ENCODE measurements around the gene RGS16. TPM values are rescaled to one million over a fixed set of nuclear protein-coding genes. Genes with fewer than 3 reads are reported as not detected.

The RGS16 gene
- polyA plus RNA-seq, 6 donors from 2014 or later, result 0.52 to 8.9 (median 1.8) TPM

- peaks cover 24 to 56% (median 34%) of the 10 kb centered on the region in 3 donors for H3K4me1 Mint-ChIP-seq
- no peak overlapping the region for H3K4me3 Mint-ChIP-seq
- peak overlapping the region in 1 of 6 donors; percentile 12 for H3K27ac Mint-ChIP-seq
- no peaks in the 10 kb centered on the region for H3K9me3 Mint-ChIP-seq
- H3K36me3 Mint-ChIP-seq, result peaks cover 45 to 57% of the 10 kb centered on the region in 2 donors
- no peak for DNase-seq
- ATAC-seq (ENCODE audit: low read depth in 2 of 2), result no peak
- no peaks in the 10 kb centered on the region for H3K27me3 Mint-ChIP-seq
These were observed 23.5 kb downstream of the RGS16 start for GRCh38 chr1:182580736-182581135.

DNA sequence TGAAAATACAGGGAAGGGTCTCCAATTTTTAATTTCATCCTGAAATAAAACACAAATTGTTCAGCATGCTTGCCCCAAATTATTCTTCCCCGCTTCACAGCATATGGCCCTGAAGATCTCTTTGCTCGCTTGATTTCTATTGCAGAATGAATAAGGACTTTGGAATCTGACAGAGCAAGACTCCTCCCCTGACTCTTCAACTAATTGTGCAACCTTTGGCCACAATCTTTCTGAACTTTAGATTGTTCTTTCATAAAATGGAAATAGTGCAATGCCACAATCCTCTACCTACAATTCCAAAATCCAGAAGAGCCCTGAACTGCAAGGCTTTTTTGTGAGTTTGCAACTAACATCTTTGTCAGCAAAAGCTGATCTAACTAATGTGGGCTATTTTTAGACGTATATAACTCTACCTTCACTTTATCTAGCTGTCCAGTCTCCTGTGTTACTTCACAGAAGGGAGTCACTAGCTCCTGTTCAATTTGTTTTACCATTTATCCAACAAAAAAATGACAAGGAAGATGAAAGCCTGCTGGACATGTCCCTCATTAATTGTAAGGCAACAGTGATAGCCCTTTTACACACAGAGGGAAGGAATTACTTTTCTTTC lies 28.5 kb downstream of the RGS16 start:
- ATAC-seq (ENCODE audit: low read depth in 2 of 2) (no peak), DNase-seq (no peak)
- H3K27ac Mint-ChIP-seq, result no peak overlapping the region
- H3K4me1 Mint-ChIP-seq, result peaks cover 8 to 25% (median 12%) of the 10 kb centered on the region in 3 donors
- H3K27me3 Mint-ChIP-seq, result no peaks in the 10 kb centered on the region
- no peaks in the 10 kb centered on the region for H3K9me3 Mint-ChIP-seq
- H3K36me3 Mint-ChIP-seq, result peaks cover 40 to 45% of the 10 kb centered on the region in 2 donors
- no peak overlapping the region for H3K4me3 Mint-ChIP-seq

GRCh38 chr1:182574156-182574555 lies 30.0 kb downstream of the RGS16 start:
- Mint-ChIP-seq H3K36me3 (peaks cover 25 to 33% of the 10 kb centered on the region in 2 donors), H3K27ac (peak overlapping the region in 1 of 6 donors; percentile 80), H3K9me3 (no peaks in the 10 kb centered on the region), H3K4me1 (peaks cover 5 to 15% (median 12%) of the 10 kb centered on the region in 3 donors), H3K27me3 (no peaks in the 10 kb centered on the region), H3K4me3 (no peak overlapping the region)
- ATAC-seq (ENCODE audit: low read depth in 2 of 2) (no peak), DNase-seq (no peak)

- Mint-ChIP-seq H3K27ac (no peak overlapping the region), H3K27me3 (no peaks in the 10 kb centered on the region), H3K4me1 (peaks cover 3 to 12% (median 7%) of the 10 kb centered on the region in 3 donors), H3K9me3 (no peaks in the 10 kb centered on the region), H3K4me3 (no peak overlapping the region), H3K36me3 (peaks cover 11 to 12% of the 10 kb centered on the region in 2 donors)
- ATAC-seq (ENCODE audit: low read depth in 2 of 2), result peak; percentile 34 to 37
- DNase-seq, result no peak
These were observed 33.6 kb downstream of the RGS16 start for GRCh38 chr1:182570611-182570970.

DNA sequence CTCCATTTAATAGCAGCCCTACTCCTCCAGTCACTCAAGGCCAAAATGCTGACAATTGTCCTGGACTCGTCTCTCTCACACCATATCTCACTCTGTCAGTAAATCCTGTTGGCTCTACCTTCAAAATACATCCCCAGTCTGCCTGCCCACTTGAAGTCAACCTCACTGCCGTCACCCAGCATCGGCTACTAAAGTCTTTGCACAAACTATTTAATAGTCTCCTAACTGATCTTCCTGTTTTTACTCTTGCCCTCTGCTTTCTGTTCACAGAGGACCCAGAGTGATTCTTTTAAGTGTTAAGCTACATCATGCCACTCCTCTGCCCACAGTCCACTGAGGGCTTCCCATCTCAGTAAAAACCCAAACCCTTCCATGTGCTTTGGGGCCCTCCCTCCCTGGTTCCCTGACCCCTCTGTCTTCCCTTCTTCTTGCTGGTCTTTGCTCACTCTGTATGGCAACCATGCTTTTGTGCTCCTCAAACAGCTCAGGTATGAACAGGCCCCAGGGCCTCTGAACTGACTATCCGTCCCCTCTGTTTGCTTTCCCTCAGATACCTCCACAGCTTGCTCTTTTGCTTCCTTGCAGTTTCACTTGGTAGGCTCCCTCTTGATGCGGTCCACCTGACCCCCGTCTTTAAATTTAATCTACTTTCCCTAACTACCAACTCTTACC lies 34.1 kb downstream of the RGS16 start:
- H3K36me3 Mint-ChIP-seq, result peaks cover 6 to 8% of the 10 kb centered on the region in 2 donors
- no peak overlapping the region for H3K27ac Mint-ChIP-seq
- DNase-seq (no peak), ATAC-seq (ENCODE audit: low read depth in 2 of 2) (peak; percentile 25 to 38)
- peaks cover 3 to 12% (median 7%) of the 10 kb centered on the region in 3 donors for H3K4me1 Mint-ChIP-seq
- H3K9me3 Mint-ChIP-seq, result no peaks in the 10 kb centered on the region
- no peaks in the 10 kb centered on the region for H3K27me3 Mint-ChIP-seq
- no peak overlapping the region for H3K4me3 Mint-ChIP-seq

- peaks cover 3 to 12% (median 7%) of the 10 kb centered on the region in 3 donors for H3K4me1 Mint-ChIP-seq
- H3K27me3 Mint-ChIP-seq, result no peaks in the 10 kb centered on the region
- H3K27ac Mint-ChIP-seq, result no peak overlapping the region
- H3K4me3 Mint-ChIP-seq, result no peak overlapping the region
- H3K36me3 Mint-ChIP-seq, result no peaks in the 10 kb centered on the region
- H3K9me3 Mint-ChIP-seq, result no peaks in the 10 kb centered on the region
- peak; percentile 34 for DNase-seq
- peak; percentile 90 for ATAC-seq (ENCODE audit: low read depth in 2 of 2)
These were observed 35.4 kb downstream of the RGS16 start for GRCh38 chr1:182568647-182569284.

DNA sequence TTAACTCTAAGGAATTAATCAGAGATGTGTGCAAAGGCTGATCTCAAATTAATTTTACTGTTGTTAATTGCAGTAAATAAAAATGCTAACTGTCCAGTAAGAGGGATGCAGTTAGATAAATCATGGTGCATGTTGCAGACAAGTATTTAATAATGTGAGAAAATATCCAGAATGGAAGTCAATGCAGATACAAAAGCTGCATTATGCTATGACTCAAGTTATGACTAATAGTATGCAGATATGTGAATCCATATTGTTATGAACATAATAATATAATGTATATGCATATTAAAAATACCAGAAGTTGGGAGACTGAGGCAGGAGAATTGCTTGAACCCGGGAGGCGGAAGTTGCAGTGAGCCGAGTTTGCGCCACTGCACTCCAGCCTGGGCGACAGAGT lies 36.6 kb downstream of the RGS16 start:
- Mint-ChIP-seq H3K4me3 (no peak overlapping the region), H3K9me3 (no peaks in the 10 kb centered on the region), H3K27ac (peak overlapping the region in 1 of 6 donors; percentile 26), H3K4me1 (peaks cover 3 to 12% (median 5%) of the 10 kb centered on the region in 3 donors), H3K36me3 (no peaks in the 10 kb centered on the region), H3K27me3 (no peaks in the 10 kb centered on the region)
- DNase-seq (no peak), ATAC-seq (ENCODE audit: low read depth in 2 of 2) (no peak)

DNA sequence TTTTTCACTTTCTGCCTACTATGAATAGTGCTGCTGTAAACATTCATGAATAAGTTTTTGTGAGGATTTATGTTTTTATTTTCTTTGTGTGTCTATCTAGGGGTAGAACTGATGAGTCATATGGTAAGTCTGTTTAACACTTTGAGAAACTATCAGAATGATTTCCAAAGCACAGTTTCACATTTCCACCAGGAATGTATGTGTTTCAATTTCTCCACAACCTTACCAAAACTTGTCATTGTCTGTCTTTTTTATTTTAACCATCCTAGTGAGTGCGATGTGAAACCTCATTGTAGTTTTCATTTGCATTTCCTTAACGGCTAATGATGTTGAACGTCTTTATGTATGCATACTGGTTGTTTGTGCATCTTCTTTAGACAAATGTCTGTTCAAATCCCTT lies 38.7 kb downstream of the RGS16 start:
- no peaks in the 10 kb centered on the region for H3K9me3 Mint-ChIP-seq
- H3K4me1 Mint-ChIP-seq, result no peaks in the 10 kb centered on the region
- no peak for DNase-seq
- no peak for ATAC-seq (ENCODE audit: low read depth in 2 of 2)
- H3K27ac Mint-ChIP-seq, result no peak overlapping the region
- no peaks in the 10 kb centered on the region for H3K36me3 Mint-ChIP-seq
- H3K4me3 Mint-ChIP-seq, result no peak overlapping the region
- no peaks in the 10 kb centered on the region for H3K27me3 Mint-ChIP-seq

DNA sequence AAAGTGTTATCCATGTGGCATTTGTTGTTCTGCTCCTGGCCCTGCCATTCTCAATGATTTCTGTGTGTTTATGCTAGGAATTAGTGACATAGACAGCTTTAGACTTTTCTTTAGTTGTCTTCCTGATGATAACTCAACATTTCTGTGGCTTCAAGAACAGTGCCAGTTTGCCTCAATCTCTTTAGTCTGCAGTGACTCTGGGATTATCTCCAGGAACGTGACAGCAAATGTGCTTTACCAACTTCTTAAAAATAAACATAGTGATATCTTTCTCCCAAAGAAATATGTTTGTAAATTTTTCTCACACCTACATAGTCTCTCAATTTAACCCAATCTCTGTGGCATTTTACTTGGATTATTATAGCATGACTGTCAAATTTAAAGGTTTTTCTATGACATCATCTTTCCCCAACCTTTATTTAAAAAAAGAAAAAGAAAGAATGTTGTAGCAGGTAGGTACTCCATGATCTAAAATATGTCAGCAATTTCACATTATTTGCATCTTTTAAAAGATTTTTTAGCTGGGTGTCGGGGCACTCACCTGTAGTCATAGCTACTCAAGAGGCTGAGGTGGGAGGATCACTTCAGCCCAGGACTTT lies 39.7 kb downstream of the RGS16 start:
- ATAC-seq (ENCODE audit: low read depth in 2 of 2) (no peak), DNase-seq (no peak)
- no peak overlapping the region for H3K27ac Mint-ChIP-seq
- H3K27me3 Mint-ChIP-seq, result peaks cover 0 to 5% (median 0%) of the 10 kb centered on the region in 3 donors
- H3K4me1 Mint-ChIP-seq, result no peaks in the 10 kb centered on the region
- peaks cover 0 to 4% of the 10 kb centered on the region in 2 donors for H3K36me3 Mint-ChIP-seq
- H3K4me3 Mint-ChIP-seq, result no peak overlapping the region
- peaks cover 0 to 3% (median 0%) of the 10 kb centered on the region in 7 donors for H3K9me3 Mint-ChIP-seq

- H3K36me3 Mint-ChIP-seq, result peaks cover 0 to 8% of the 10 kb centered on the region in 2 donors
These were observed 41.1 kb downstream of the RGS16 start for GRCh38 chr1:182563095-182563494.

GRCh38 chr1:182561456-182561855 lies 42.7 kb downstream of the RGS16 start:
- Mint-ChIP-seq H3K36me3 (peaks cover 0 to 8% of the 10 kb centered on the region in 2 donors), H3K27me3 (peaks cover 0 to 8% (median 0%) of the 10 kb centered on the region in 3 donors), H3K4me1 (no peaks in the 10 kb centered on the region), H3K4me3 (no peak overlapping the region), H3K9me3 (peaks cover 0 to 5% (median 0%) of the 10 kb centered on the region in 7 donors), H3K27ac (no peak overlapping the region)
- no peak for ATAC-seq (ENCODE audit: low read depth in 2 of 2)
- no peak for DNase-seq

More at GRCh38 chr1:182563095-182563494, 41.1 kb downstream of the RGS16 start:
- Mint-ChIP-seq H3K9me3 (peaks cover 0 to 5% (median 0%) of the 10 kb centered on the region in 7 donors), H3K4me1 (no peaks in the 10 kb centered on the region), H3K27ac (no peak overlapping the region), H3K27me3 (peaks cover 0 to 8% (median 0%) of the 10 kb centered on the region in 3 donors), H3K4me3 (no peak overlapping the region)
- no peak for DNase-seq
- no peak for ATAC-seq (ENCODE audit: low read depth in 2 of 2)

DNA sequence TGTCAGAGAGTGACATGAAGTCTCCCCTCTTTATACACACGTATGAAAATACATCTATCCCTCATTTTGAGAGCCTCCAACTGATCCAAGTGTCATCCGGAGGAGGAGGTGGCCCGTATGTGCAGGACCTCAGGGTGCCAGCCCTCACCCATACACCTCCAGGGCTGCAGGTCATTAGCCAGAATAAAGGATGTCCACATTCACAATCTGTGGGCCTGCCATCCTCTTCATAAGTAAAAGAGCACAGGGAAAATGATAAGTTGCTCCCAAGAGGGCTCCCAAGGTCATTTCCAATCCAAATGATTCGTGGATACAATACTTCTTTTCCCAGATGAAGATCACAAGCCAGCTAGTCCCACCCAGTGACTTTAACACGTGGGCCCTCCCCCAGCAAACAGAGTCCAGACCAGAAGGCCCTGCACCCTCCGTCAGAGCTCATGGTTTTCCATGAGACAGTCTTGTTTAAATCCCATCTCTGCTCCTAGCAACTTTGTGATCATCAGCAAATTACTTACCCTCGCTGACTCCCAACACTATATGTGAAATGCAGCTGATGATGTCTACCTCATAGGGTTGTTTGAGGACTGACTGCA lies 43.7 kb downstream of the RGS16 start:
- Mint-ChIP-seq H3K27me3 (peaks cover 0 to 8% (median 0%) of the 10 kb centered on the region in 3 donors), H3K36me3 (peaks cover 0 to 8% of the 10 kb centered on the region in 2 donors), H3K9me3 (peaks cover 0 to 5% (median 0%) of the 10 kb centered on the region in 7 donors), H3K4me3 (no peak overlapping the region), H3K27ac (no peak overlapping the region), H3K4me1 (no peaks in the 10 kb centered on the region)
- ATAC-seq (ENCODE audit: low read depth in 2 of 2) (no peak), DNase-seq (no peak)

- Mint-ChIP-seq H3K4me3 (no peak overlapping the region), H3K27me3 (peaks cover 0 to 8% (median 0%) of the 10 kb centered on the region in 3 donors), H3K4me1 (no peaks in the 10 kb centered on the region), H3K27ac (no peak overlapping the region), H3K36me3 (peaks cover 0 to 16% of the 10 kb centered on the region in 2 donors), H3K9me3 (peaks cover 7 to 26% (median 10%) of the 10 kb centered on the region in 7 donors)
- no peak for ATAC-seq (ENCODE audit: low read depth in 2 of 2)
- DNase-seq, result no peak
These were observed 47.9 kb downstream of the RGS16 start for GRCh38 chr1:182556279-182556678.

Data from naive B cell (primary cell).